Spleen (tissue), 11 donors: ENCODE measurements around the gene ALG12. TPM values are rescaled to one million over a fixed set of nuclear protein-coding genes. Genes with fewer than 3 reads are reported as not detected.
A peak's percentile ranks its signal among the peaks of the same experiment; 100 is the strongest.

Experiments
- DNase-seq: peaks from one replicate; pipeline ENCODE4 v3.0.0-alpha.2; 2020
- H3K27ac ChIP-seq, 8 donors: fragments of 200-600 bp; sonication (generic) in 7 of 8; 1 replicate in 4 of 8; 2 replicates in 4 of 8; pipeline versions ENCODE4 v1.5.0 to v1.8.0; 2016 to 2021; ENCODE audit warnings: inconsistent platforms in 4 of 8, mild to moderate bottlenecking in 4 of 8, moderate library complexity in 1 of 8
- H3K27me3 ChIP-seq, 7 donors: fragments of 200-600 bp; sonication (generic) in 6 of 7; replicated peaks in 1 of 7; 1 replicate in 4 of 7; 2 replicates in 3 of 7; pipeline versions ENCODE4 v1.5.0 to v1.8.0; 2016 to 2021; ENCODE audit warnings: inconsistent platforms in 3 of 7, mild to moderate bottlenecking in 1 of 7
- H3K36me3 ChIP-seq, 6 donors: fragments of 200-600 bp; sonication (generic) in 5 of 6; 1 replicate in 4 of 6; 2 replicates in 2 of 6; pipeline versions ENCODE4 v1.5.0 to v1.8.0; 2016 to 2021; ENCODE audit warnings: inconsistent platforms in 2 of 6
- H3K4me1 ChIP-seq, 6 donors: fragments of 200-600 bp; sonication (generic) in 5 of 6; 1 replicate in 3 of 6; 2 replicates in 3 of 6; pipeline versions ENCODE4 v1.5.0 to v1.8.0; 2016 to 2021; ENCODE audit warnings: inconsistent platforms in 3 of 6
- H3K4me3 ChIP-seq, 8 donors: fragments of 200-600 bp; sonication (generic) in 7 of 8; 1 replicate in 4 of 8; 2 replicates in 4 of 8; pipeline versions ENCODE4 v1.5.0 to v1.8.0; 2016 to 2021; ENCODE audit warnings: inconsistent platforms in 4 of 8, mild to moderate bottlenecking in 4 of 8, moderate library complexity in 2 of 8
- H3K9me3 ChIP-seq, 8 donors: fragments of 200-600 bp; sonication (generic) in 7 of 8; 1 replicate in 4 of 8; 2 replicates in 4 of 8; pipeline versions ENCODE4 v1.5.0 to v1.8.0; 2016 to 2021; ENCODE audit warnings: inconsistent platforms in 4 of 8
- CTCF ChIP-seq, 11 experiments: fragments of 200-600 bp in 7 of 11; fragments of 450-650 bp in 4 of 11; sonication (generic) in 4 of 11; IDR thresholded peaks in 8 of 11; conservative IDR thresholded peaks in 3 of 11; 1 replicate in 7 of 11; 2 replicates in 4 of 11; pipeline versions ENCODE4 v1.4.0 to v1.8.0; 2016 to 2021; ENCODE audit warnings: antibody characterized with exemption in 11 of 11, inconsistent platforms in 4 of 11, mild to moderate bottlenecking in 1 of 11
- POLR2A ChIP-seq, 3 donors: fragments of 450-650 bp; IDR thresholded peaks; one replicate each; pipeline ENCODE4 v1.5.1; 2017; ENCODE audit warnings: antibody characterized with exemption in 3 of 3, mild to moderate bottlenecking in 1 of 3
- POLR2AphosphoS5 ChIP-seq, 3 donors: sonication (generic); formaldehyde crosslinking; IDR thresholded peaks; one replicate each; pipeline ENCODE4 v1.5.1; 2017; ENCODE audit warnings: antibody characterized with exemption in 3 of 3
- WGBS, 5 donors: extraction: QIAGEN DNeasy Blood & Tissue Kit in 3 of 5; methylation state at CpG; one replicate each; pipeline versions ENCODE4 v1.1.5 to v1.1.7; 2013 to 2018; 5-methylcytosine and 5-hydroxymethylcytosine counted together
- intact Hi-C: fragments of 100-400 bp; cut with DNase I; formaldehyde crosslinking; loops from one replicate; pipeline ENCODE4 v1.15.0; 2023; ENCODE audit warnings: low total_unique reads
- polyA plus RNA-seq, 3 donors: library from polyadenylated mRNA; stranded (reverse); fragments of 200-250 nt; gene quantifications; one replicate each; pipeline ENCODE4 v1.2.1, GENCODE V29; 2013
- total RNA-seq, 7 donors: library from RNA; depleted of rRNA in 3 of 7; stranded (reverse); fragments of >200 nt in 3 of 7; fragmentation: NEBNext Ultra II Directional in 4 of 7; extraction: Animal tissue kit (Norgen Biotek cat#: 25700) in 4 of 7; gene quantifications; one replicate each; pipeline versions ENCODE4 v1.1.0 to v1.2.1, GENCODE V29; 2016 to 2021
- donor health status: healthy with polysubstance abuse.
- donor health status: DM: no; HTN: no; CAD: no; lungs with moderate emphysema.
- donor health status: DM: no; HTN: no; CAD: no.
- donor health status: Bipolar disorder and iron deficiency.
- donor health status: healthy.
- donor health status: DM: no; HTN: no; CAD: no.
- donor health status: DM: yes; HTN: yes; CAD: no.

Gene ALG12
- total and polyA plus RNA-seq, 10 donors, result 5.7 to 20.1 (median 11.8) TPM

- H3K27me3 ChIP-seq, result no peaks in the 10 kb centered on the region
- intact Hi-C loops, result no loop called here
- peak overlapping the region in 2 of 8 donors; percentile 39 to 43 for H3K27ac ChIP-seq
- no peaks in the 10 kb centered on the region for H3K9me3 ChIP-seq
- 91 to 95% (median 93%) methylated on average over 9 of the region's 9 CpGs for WGBS, 5 donors
- peaks cover 0 to 49% (median 15%) of the 10 kb centered on the region in 6 donors for H3K36me3 ChIP-seq
- H3K4me1 ChIP-seq, result peaks cover 0 to 28% (median 8%) of the 10 kb centered on the region in 6 donors
- TF ChIP-seq POLR2A (IDR thresholded peaks at IDR 0.05), result no peak
- no peak for TF ChIP-seq CTCF (IDR thresholded peaks at IDR 0.05 in 8 of 11, conservative IDR thresholded peaks at IDR 0.05 in 3 of 11)
- no peak for TF ChIP-seq POLR2AphosphoS5 (IDR thresholded peaks at IDR 0.05)
- no peak for DNase-seq
- peak overlapping the region in 1 of 8 donors; percentile 11 for H3K4me3 ChIP-seq
Observed at GRCh38 chr22:49879871-49880270, 38.4 kb downstream of the ALG12 start.

GRCh38 chr22:49878206-49878605 lies 40.0 kb downstream of the ALG12 start:
- no peak for DNase-seq
- WGBS, 5 donors, result 93 to 98% (median 97%) methylated on average over 8 of the region's 8 CpGs
- no peak for TF ChIP-seq POLR2AphosphoS5 (IDR thresholded peaks at IDR 0.05)

GRCh38 chr22:49877642-49878041 lies 40.6 kb downstream of the ALG12 start:
- intact Hi-C loops, result no loop called here
- no peaks in the 10 kb centered on the region for H3K9me3 ChIP-seq
- H3K4me1 ChIP-seq, result peaks cover 0 to 28% (median 8%) of the 10 kb centered on the region in 6 donors
- no peak overlapping the region for H3K4me3 ChIP-seq
- H3K27ac ChIP-seq, result no peak overlapping the region
- 98 to 99% (median 98%) methylated on average over 7 of the region's 7 CpGs for WGBS, 5 donors
- peak; percentile 22 for DNase-seq
- H3K27me3 ChIP-seq, result no peaks in the 10 kb centered on the region
- H3K36me3 ChIP-seq, result peaks cover 0 to 31% (median 0%) of the 10 kb centered on the region in 6 donors
- TF ChIP-seq POLR2AphosphoS5 (IDR thresholded peaks at IDR 0.05) (no peak), POLR2A (IDR thresholded peaks at IDR 0.05) (no peak), CTCF (IDR thresholded peaks at IDR 0.05 in 8 of 11, conservative IDR thresholded peaks at IDR 0.05 in 3 of 11) (no peak)

More at GRCh38 chr22:49878206-49878605, 40.0 kb downstream of the ALG12 start:
- Histone ChIP-seq H3K36me3 (peaks cover 0 to 33% (median 0%) of the 10 kb centered on the region in 6 donors), H3K27ac (no peak overlapping the region), H3K4me1 (peaks cover 0 to 28% (median 8%) of the 10 kb centered on the region in 6 donors), H3K27me3 (no peaks in the 10 kb centered on the region), H3K9me3 (no peaks in the 10 kb centered on the region), H3K4me3 (no peak overlapping the region)
- intact Hi-C loops, result no loop called here

- TF ChIP-seq CTCF (IDR thresholded peaks at IDR 0.05 in 8 of 11, conservative IDR thresholded peaks at IDR 0.05 in 3 of 11), result no peak
- TF ChIP-seq POLR2A (IDR thresholded peaks at IDR 0.05), result no peak
- no peak for TF ChIP-seq POLR2AphosphoS5 (IDR thresholded peaks at IDR 0.05)
- H3K4me1 ChIP-seq, result peaks cover 0 to 11% (median 5%) of the 10 kb centered on the region in 6 donors
- H3K9me3 ChIP-seq, result peaks cover 0 to 15% (median 13%) of the 10 kb centered on the region in 8 donors
- H3K4me3 ChIP-seq, result no peak overlapping the region
- no peaks in the 10 kb centered on the region for H3K27me3 ChIP-seq
- DNase-seq, result no peak
- WGBS, 5 donors, result 88 to 94% (median 92%) methylated on average over 15 to 16 of the region's 16 CpGs
- H3K36me3 ChIP-seq, result peaks cover 0 to 34% (median 2%) of the 10 kb centered on the region in 6 donors
- intact Hi-C loops, result no loop called here
- H3K27ac ChIP-seq, result no peak overlapping the region
Observed at GRCh38 chr22:49873228-49873940, 44.9 kb downstream of the ALG12 start.
